HepG2 (cell line): ENCODE measurements around the gene FAM13B. TPM values are rescaled to one million over a fixed set of nuclear protein-coding genes. Genes with fewer than 3 reads are reported as not detected.
A peak's percentile ranks its signal among the peaks of the same experiment; 100 is the strongest.

Experiments
- AKAP8 ChIP-seq: sonication (generic); formaldehyde crosslinking; IDR thresholded peaks from 2 replicates; pipeline ENCODE4 v1.5.1; 2020; ENCODE audit warnings: mild to moderate bottlenecking, missing genetic modification reagents
- ATAD3A ChIP-seq: sonication (generic); formaldehyde crosslinking; IDR thresholded peaks from 2 replicates; pipeline ENCODE4 v1.4.0; 2020; ENCODE audit warnings: missing genetic modification reagents
- BRCA1 ChIP-seq: sonication (generic); formaldehyde crosslinking; IDR thresholded peaks from 2 replicates; pipeline ENCODE4 v1.4.0; 2020; ENCODE audit warnings: missing genetic modification reagents
- DMTF1 ChIP-seq: sonication (generic); formaldehyde crosslinking; IDR thresholded peaks from 2 replicates; pipeline ENCODE4 v1.4.0; 2020; ENCODE audit warnings: mild to moderate bottlenecking, missing genetic modification reagents
- DNMT3B ChIP-seq: conservative IDR thresholded peaks from 2 replicates; pipeline ENCODE4 v1.6.1; 2016; ENCODE audit warnings: missing biosample characterization, control low read depth
- EP300 ChIP-seq, 3 experiments: sonication (generic) in 1 of 3; formaldehyde crosslinking in 1 of 3; IDR thresholded peaks; 2 replicates each; pipeline versions ENCODE4 v1.5.1 to v1.6.1; 2011 to 2020; ENCODE audit warnings: low read depth in 2 of 3, low read length in 2 of 3, borderline replicate concordance in 1 of 3, improper control_type of control experiment in 1 of 3, mild to moderate bottlenecking in 1 of 3, missing genetic modification reagents in 1 of 3, moderate library complexity in 1 of 3
- HOXA7 ChIP-seq: sonication (generic); formaldehyde crosslinking; IDR thresholded peaks from 2 replicates; pipeline ENCODE4 v1.8.1; 2022; ENCODE audit warnings: mild to moderate bottlenecking, missing genetic modification reagents, moderate library complexity
- KDM3A ChIP-seq: IDR thresholded peaks from 2 replicates; pipeline ENCODE4 v1.6.1; 2018; ENCODE audit warnings: low read depth, missing compliant biosample characterization
- MXD4 ChIP-seq: IDR thresholded peaks from 2 replicates; pipeline ENCODE4 v1.6.1; 2016; ENCODE audit warnings: mild to moderate bottlenecking, missing biosample characterization, missing genetic modification reagents
- MYC ChIP-seq: sonication (generic); formaldehyde crosslinking; IDR thresholded peaks from 2 replicates; pipeline ENCODE4 v1.9.0; 2021; ENCODE audit warnings: missing genetic modification reagents, borderline replicate concordance
- MYNN ChIP-seq: sonication (generic); formaldehyde crosslinking; IDR thresholded peaks from 2 replicates; pipeline ENCODE4 v1.4.0; 2020; ENCODE audit warnings: mild to moderate bottlenecking, low read depth, missing genetic modification reagents
- NFE2 ChIP-seq: sonication (generic); formaldehyde crosslinking; IDR thresholded peaks from 2 replicates; pipeline ENCODE4 v1.4.0; 2020; ENCODE audit warnings: missing genetic modification reagents
- NR2F6 ChIP-seq, 2 experiments: IDR thresholded peaks; 2 replicates each; pipeline ENCODE4 v1.6.1; 2016; ENCODE audit warnings: antibody characterized with exemption in 1 of 2, mild to moderate bottlenecking in 1 of 2
- PHF21A ChIP-seq: sonication (generic); formaldehyde crosslinking; IDR thresholded peaks from 2 replicates; pipeline ENCODE4 v1.5.0; 2020; ENCODE audit warnings: mild to moderate bottlenecking, missing genetic modification reagents
- PHF5A ChIP-seq: IDR thresholded peaks from one replicate; pipeline ENCODE4 v1.6.1; 2018; ENCODE audit warnings: low read depth, missing genetic modification reagents; ENCODE audit not compliant: unreplicated experiment
- RARG ChIP-seq: sonication (generic); formaldehyde crosslinking; IDR thresholded peaks from 2 replicates; pipeline ENCODE4 v1.4.0; 2020; ENCODE audit warnings: low read depth, mild to moderate bottlenecking, missing genetic modification reagents
- TBP ChIP-seq: sonication (generic); formaldehyde crosslinking; IDR thresholded peaks from 2 replicates; pipeline ENCODE4 v1.5.0; 2020; ENCODE audit warnings: missing genetic modification reagents
- TEAD2 ChIP-seq: sonication (generic); formaldehyde crosslinking; IDR thresholded peaks from 2 replicates; pipeline ENCODE4 v1.9.0; 2021; ENCODE audit warnings: missing genetic modification reagents
- ZBTB7B ChIP-seq: sonication (generic); formaldehyde crosslinking; IDR thresholded peaks from 2 replicates; pipeline ENCODE4 v1.4.0; 2020; ENCODE audit warnings: missing genetic modification reagents
- ZNF33A ChIP-seq: sonication (generic); formaldehyde crosslinking; IDR thresholded peaks from 2 replicates; pipeline ENCODE4 v1.5.1; 2020; ENCODE audit warnings: missing genetic modification reagents, mild to moderate bottlenecking, moderate library complexity, borderline replicate concordance
- ZNF446 ChIP-seq: sonication (generic); formaldehyde crosslinking; IDR thresholded peaks from 2 replicates; pipeline ENCODE4 v1.5.0; 2020; ENCODE audit warnings: mild to moderate bottlenecking, missing genetic modification reagents
- ZNF550 ChIP-seq: sonication (generic); formaldehyde crosslinking; IDR thresholded peaks from 2 replicates; pipeline ENCODE4 v1.4.0; 2020; ENCODE audit warnings: mild to moderate bottlenecking, missing genetic modification reagents, borderline replicate concordance
- ZNF619 ChIP-seq: sonication (generic); formaldehyde crosslinking; IDR thresholded peaks from 2 replicates; pipeline ENCODE4 v1.4.0; 2020; ENCODE audit warnings: mild to moderate bottlenecking, missing genetic modification reagents
- ZNF772 ChIP-seq: sonication (generic); formaldehyde crosslinking; IDR thresholded peaks from 2 replicates; pipeline ENCODE4 v1.5.0; 2020; ENCODE audit warnings: mild to moderate bottlenecking, missing genetic modification reagents
- ZNF790 ChIP-seq: sonication (generic); formaldehyde crosslinking; IDR thresholded peaks from 2 replicates; pipeline ENCODE4 v1.8.0; 2022; ENCODE audit warnings: missing genetic modification reagents, mild to moderate bottlenecking, borderline replicate concordance
- ZSCAN20 ChIP-seq: sonication (generic); formaldehyde crosslinking; IDR thresholded peaks from 2 replicates; pipeline ENCODE4 v1.4.0; 2020; ENCODE audit warnings: missing genetic modification reagents, mild to moderate bottlenecking, borderline replicate concordance
- ZSCAN29 ChIP-seq: sonication (generic); formaldehyde crosslinking; conservative IDR thresholded peaks from 2 replicates; pipeline ENCODE4 v1.4.0; 2020; ENCODE audit warnings: mild to moderate bottlenecking, missing genetic modification reagents
- polyA plus RNA-seq, 8 experiments: library from polyadenylated mRNA; depleted of rRNA in 3 of 8; stranded (reverse) in 7 of 8; unstranded in 1 of 8; fragments of >200 nt; fragmentation: Illumina TruSeq in 4 of 8; extraction: Trizol in 4 of 8; gene quantifications; 2 replicates each; pipeline versions ENCODE4 v1.2.1 to v1.2.3, GENCODE V29; 2011 to 2016; ENCODE audit warnings: low read depth in 4 of 8, missing spikeins in 1 of 8, mixed read lengths in 1 of 8; ENCODE audit not compliant: insufficient read depth in 1 of 8
- total RNA-seq, 5 experiments: library from RNA; depleted of rRNA; stranded (reverse); fragments of >200 nt; fragmentation: Illumina TruSeq; extraction: Trizol; gene quantifications; 2 replicates each; pipeline ENCODE4 v1.2.3, GENCODE V29; 2016; ENCODE audit warnings: low read depth in 1 of 5
- TF ChIP-seq, protein P1 (sequence below), 2 experiments: fragments of 450-650 bp in 1 of 2; sonication (generic) in 1 of 2; formaldehyde crosslinking; IDR thresholded peaks; 2 replicates each; pipeline versions ENCODE4 v1.5.0 to v1.8.0; 2020 to 2022; ENCODE audit warnings: mild to moderate bottlenecking in 1 of 2, missing genetic modification reagents in 1 of 2
- TF ChIP-seq, protein P2 (sequence below): sonication (generic); formaldehyde crosslinking; IDR thresholded peaks from 2 replicates; pipeline ENCODE4 v1.5.1; 2020; ENCODE audit warnings: missing genetic modification reagents, mild to moderate bottlenecking, borderline replicate concordance

The FAM13B gene
- total and polyA plus RNA-seq, 2 of the 13 experiments (the other 11 are each of a cell fraction or from before 2014, with no cell fraction given): 6.9 to 11.5 TPM

GRCh38 chr5:137899493-137899892 is 133.4 kb downstream of the FAM13B start (continued):
- TF ChIP-seq KDM3A (no peak), NFE2 (CRISPR knock-in tag) (no peak), MYC (no peak), ZSCAN29 (CRISPR knock-in tag) (no peak), TEAD2 (no peak), BRCA1 (no peak), MXD4 (CRISPR knock-in tag) (no peak), RARG (CRISPR knock-in tag) (no peak), AKAP8 (CRISPR knock-in tag) (no peak), ZNF33A (CRISPR knock-in tag) (no peak), MYNN (CRISPR knock-in tag) (no peak), EP300 (IDR thresholded peaks at IDR 0.05; ENCODE audit: low read depth in 2 of 2, low read length in 2 of 2) (peak in 1 of 2 experiments; percentile 50; a peak in 2 of 4 replicates), EP300 (CRISPR knock-in tag; IDR thresholded peaks at IDR 0.05; ENCODE audit: borderline replicate concordance) (no peak), DNMT3B (CRISPR knock-in tag) (no peak), HOXA7 (CRISPR knock-in tag) (no peak), ZNF619 (CRISPR knock-in tag) (no peak), ATAD3A (CRISPR knock-in tag) (no peak), PHF5A (no peak), TBP (CRISPR knock-in tag) (no peak), DMTF1 (CRISPR knock-in tag) (no peak), ZBTB7B (CRISPR knock-in tag) (no peak), ZNF446 (no peak), ZNF790 (CRISPR knock-in tag) (no peak), PHF21A (CRISPR knock-in tag) (peak; percentile 43; the same call in 1 of the 2 replicates), NR2F6 (IDR thresholded peaks at IDR 0.05) (peak; percentile 81), NR2F6 (CRISPR knock-in tag; IDR thresholded peaks at IDR 0.05) (peak; percentile 60; the same call in 1 of the 2 replicates), ZNF550 (CRISPR knock-in tag) (no peak), ZSCAN20 (no peak), ZNF772 (no peak)
- TF ChIP-seq, protein P1, sequence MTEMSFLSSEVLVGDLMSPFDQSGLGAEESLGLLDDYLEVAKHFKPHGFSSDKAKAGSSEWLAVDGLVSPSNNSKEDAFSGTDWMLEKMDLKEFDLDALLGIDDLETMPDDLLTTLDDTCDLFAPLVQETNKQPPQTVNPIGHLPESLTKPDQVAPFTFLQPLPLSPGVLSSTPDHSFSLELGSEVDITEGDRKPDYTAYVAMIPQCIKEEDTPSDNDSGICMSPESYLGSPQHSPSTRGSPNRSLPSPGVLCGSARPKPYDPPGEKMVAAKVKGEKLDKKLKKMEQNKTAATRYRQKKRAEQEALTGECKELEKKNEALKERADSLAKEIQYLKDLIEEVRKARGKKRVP (CRISPR knock-in tag; IDR thresholded peaks at IDR 0.05): no peak
- TF ChIP-seq, protein P2, sequence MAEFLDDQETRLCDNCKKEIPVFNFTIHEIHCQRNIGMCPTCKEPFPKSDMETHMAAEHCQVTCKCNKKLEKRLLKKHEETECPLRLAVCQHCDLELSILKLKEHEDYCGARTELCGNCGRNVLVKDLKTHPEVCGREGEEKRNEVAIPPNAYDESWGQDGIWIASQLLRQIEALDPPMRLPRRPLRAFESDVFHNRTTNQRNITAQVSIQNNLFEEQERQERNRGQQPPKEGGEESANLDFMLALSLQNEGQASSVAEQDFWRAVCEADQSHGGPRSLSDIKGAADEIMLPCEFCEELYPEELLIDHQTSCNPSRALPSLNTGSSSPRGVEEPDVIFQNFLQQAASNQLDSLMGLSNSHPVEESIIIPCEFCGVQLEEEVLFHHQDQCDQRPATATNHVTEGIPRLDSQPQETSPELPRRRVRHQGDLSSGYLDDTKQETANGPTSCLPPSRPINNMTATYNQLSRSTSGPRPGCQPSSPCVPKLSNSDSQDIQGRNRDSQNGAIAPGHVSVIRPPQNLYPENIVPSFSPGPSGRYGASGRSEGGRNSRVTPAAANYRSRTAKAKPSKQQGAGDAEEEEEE (CRISPR knock-in tag): no peak
